HG03175 (cell line): ENCODE measurements around the gene NLRP4.

ENCODE experiments used
- ATAC-seq: cut with Tn5 transposase; IDR thresholded peaks from one replicate; pipeline ENCODE4 v1.9.1; 2021; ENCODE audit warnings: mild to moderate bottlenecking, moderate library complexity; ENCODE audit not compliant: unreplicated experiment

Gene NLRP4, protein sequence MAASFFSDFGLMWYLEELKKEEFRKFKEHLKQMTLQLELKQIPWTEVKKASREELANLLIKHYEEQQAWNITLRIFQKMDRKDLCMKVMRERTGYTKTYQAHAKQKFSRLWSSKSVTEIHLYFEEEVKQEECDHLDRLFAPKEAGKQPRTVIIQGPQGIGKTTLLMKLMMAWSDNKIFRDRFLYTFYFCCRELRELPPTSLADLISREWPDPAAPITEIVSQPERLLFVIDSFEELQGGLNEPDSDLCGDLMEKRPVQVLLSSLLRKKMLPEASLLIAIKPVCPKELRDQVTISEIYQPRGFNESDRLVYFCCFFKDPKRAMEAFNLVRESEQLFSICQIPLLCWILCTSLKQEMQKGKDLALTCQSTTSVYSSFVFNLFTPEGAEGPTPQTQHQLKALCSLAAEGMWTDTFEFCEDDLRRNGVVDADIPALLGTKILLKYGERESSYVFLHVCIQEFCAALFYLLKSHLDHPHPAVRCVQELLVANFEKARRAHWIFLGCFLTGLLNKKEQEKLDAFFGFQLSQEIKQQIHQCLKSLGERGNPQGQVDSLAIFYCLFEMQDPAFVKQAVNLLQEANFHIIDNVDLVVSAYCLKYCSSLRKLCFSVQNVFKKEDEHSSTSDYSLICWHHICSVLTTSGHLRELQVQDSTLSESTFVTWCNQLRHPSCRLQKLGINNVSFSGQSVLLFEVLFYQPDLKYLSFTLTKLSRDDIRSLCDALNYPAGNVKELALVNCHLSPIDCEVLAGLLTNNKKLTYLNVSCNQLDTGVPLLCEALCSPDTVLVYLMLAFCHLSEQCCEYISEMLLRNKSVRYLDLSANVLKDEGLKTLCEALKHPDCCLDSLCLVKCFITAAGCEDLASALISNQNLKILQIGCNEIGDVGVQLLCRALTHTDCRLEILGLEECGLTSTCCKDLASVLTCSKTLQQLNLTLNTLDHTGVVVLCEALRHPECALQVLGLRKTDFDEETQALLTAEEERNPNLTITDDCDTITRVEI

DNA sequence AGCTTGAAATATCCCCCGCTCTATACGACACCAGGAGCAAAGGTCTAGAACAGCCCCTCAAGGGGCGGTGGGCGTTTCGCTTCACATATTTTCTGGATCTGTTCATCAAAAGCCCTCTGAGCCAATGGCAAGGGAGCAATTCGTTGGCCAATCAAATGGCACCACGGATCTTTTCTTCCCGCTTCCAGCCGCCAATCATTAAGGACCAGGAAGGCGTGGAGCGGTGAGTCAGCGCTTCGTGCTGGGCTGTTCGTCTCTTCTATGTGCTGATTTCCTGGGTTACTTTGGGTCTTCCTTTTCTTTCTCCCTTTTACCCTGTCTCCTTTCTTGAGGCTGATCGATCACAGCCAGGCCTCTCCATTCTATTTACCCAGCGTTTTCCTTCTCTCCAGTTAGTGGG, at the start of gene NLRP4:
TSS of gene NLRP4 (plus strand) at position 201 of the 400 bp plus-strand sequence. CDS start 15,541 bp downstream, outside the sequence.
- ATAC-seq = no peak

DNA sequence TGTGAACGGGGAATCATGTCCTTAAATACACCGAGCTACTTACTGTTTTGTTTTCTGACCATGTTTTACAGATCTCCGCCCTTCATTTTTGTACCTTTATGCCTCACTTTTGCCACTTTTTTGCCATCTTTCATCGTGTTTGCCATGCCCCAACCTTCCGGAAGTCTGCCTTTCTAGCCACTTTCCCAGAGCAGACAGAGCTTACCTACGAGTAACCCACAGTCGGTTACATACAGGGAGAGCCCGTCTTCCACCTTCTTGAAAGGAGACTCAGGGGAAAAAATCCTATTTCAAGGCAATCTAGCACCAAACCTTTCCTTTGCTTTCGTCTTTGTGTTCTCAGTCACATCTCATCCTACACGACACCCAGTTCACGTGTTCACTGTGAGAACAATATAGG, 41.3 kb upstream of the NLRP4 start:
- no peak for ATAC-seq

DNA sequence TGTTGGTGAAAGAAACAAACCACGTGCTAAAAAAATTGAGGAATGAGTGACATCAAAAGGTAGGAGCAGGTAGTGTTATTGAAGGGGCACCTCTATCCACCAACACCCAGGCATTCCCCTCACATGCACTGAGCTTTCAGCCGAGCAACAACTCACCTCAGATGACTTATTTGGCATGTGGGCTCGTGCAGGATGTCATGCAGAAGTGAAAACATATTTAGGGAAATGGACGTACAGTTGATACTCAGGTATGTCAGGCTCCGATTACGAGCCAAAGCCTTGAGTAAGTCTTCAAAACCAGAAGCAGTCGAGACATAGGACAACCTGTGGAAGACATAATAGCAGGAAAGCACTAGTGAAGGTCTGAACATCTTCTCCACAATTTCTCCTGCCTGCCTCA, 34.9 kb upstream of the NLRP4 start:
- no peak for ATAC-seq

DNA sequence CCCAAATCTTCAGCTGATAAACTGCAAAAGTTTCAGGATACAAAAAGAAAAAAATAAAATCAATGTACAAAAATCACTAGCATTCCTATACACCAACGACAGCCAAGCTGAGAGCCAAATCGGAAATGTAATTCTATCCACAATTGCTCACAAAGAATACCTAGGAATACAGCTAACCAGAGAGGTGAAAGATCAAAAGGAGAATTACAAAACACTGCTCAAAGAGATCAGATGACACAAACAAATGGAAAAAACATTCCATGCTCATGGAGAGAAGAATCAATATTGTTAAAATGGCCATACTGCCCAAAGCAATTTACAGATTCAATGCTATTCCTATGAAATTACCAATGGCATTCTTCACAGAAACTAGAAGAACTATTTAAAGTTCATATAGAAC, 34.1 kb upstream of the NLRP4 start:
- no peak for ATAC-seq

DNA sequence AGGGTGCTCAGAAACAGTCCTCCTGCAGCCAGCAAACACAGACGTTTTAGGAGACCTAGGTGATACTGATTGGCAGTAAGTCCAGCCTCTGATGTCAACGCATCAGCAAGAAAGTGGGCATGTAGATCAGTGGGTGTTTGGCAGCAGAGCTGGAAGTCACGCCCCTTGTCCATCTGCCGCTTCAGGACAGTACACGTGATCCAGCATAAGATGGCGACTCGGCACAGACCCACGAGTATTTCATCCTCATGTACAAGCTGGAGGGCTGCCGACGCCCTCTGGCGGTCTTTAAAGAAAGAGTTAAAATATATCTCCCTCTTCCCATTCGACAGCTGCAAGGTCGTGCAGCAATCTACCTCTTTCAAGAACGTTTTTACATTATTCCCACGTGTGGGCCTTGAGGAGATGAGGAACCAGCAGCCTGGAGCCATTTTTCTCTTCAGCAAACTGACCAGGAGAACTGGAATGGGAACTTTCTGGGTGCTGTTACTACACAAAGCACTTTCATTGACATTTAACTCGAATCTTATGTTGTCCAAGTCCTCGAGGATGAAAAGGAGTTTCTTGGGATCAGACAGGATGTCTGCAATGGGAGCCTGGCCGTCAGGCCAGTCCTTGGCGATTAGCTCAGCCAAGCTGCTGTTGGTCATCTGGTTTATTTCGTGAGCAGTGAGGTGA, 26.8 kb upstream of the NLRP4 start:
- ATAC-seq = no peak

DNA sequence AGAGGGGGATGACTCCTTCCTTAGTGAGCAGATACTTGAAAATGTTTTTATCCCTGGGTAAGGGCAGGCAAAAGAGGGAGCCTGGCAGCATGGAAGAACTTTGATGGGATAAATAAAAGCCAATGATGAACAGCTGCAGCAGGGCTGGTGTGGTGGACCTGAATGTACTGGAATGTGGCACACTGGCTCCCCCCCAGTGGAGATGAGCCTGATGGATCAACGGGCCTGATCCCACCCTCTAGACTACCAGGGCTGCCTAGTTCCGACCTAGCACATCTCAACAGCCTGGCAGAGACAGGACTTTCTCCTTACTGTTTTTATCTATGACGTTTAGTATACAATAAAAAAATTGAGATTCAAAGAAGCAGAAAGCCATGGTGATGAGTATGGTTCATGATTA, 25.0 kb upstream of the NLRP4 start:
- no peak for ATAC-seq

DNA sequence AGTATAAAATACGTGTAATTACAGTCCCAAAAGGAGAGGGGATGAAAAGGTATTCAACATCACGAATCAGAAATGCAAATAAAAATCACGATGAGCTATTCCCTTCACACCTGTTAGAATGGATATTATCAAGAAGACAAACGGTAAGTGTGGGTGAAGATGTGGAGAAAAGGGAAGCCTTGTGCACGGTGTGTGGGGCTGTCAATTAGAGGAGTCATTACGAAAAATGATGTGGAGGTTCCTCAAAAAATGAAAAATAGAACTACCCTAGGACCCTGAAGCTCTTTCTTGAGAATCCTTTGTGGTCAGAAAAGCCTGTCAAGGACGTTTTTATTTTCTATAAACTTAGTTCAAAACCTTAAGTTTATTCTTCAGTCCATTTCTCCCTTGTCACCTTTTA, 23.9 kb upstream of the NLRP4 start:
- ATAC-seq = no peak

DNA sequence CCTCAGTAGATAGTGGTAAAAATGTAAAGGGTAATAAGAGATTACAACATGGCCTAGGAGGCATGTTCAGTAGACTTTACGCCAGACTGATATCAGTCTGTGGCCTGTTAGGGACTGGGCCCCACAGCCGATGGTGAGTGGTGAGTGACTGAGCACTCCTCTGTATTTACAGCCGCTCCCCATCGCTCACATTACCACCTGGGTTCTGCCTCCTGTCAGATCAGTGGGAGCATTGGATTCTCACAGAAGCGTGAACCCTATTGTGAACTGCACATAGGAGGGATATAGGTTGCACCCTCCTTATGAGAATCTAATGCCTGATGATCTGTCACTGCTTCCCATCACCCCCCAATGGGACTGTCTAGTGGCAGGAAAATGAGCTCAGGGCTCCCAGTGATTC, 22.4 kb upstream of the NLRP4 start:
- no peak for ATAC-seq

DNA sequence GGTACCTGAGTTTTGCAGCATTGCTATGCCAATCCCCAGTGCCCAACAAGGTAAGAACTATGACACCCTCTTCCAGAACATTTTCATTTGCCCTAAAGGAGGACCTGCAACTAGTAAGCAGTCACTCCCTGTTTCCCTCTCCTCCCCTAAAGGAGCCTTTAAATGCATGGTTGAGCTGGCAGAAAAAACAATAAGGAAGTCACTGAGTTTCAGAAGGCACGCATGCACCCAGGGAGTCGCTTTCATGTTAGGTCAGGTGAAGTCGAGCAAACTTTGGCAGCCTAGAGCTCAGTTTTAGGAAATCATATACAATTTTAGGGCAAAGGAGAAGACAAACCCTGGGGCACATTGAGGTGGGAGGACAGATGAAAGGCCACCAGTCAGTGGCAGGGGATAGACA, 16.3 kb upstream of the NLRP4 start:
- no peak for ATAC-seq

DNA sequence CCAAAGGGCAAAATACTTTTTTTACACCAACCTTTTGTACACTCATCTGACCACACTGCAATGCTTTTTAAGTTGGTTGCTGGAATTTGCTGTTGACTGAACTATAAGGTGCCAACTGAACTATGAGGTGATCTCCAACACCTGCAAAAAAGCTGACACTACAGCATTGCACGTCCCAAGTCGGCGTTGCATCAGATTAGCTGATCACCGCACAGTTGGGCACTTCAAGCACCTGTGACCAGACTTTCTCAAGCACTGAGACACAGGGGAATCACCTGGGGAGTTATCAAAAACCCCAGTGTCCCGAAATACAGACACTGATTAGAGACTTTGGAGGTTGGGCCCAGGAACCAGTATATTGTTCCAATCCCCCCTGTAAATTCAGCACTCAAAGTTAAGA, 5.7 kb upstream of the NLRP4 start:
- no peak for ATAC-seq

DNA sequence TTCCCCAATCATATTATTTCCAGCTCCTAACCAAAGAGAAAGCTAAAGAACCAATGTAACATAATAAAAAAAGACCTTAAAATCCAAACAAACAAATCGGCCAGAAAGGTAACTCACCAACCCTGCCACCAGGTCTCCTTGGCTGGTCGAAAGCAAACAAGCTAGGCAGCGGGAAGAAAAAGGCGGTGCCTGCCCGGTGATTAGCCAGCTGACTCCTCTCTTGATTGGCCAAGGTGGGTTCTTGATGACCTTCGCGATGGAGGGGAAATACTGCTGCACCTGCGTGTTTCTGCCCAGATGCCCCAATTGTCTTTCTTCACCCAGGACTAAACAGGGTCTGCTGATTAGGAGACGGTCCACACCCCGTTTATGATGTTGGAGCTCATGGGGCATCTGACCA, 4.5 kb upstream of the NLRP4 start, which contains the start of gene NLRP11:
TSS of gene NLRP11 (minus strand) at position 154 of the 400 bp plus-strand sequence. CDS start 13,825 bp downstream, outside the sequence.
- ATAC-seq = no peak

DNA sequence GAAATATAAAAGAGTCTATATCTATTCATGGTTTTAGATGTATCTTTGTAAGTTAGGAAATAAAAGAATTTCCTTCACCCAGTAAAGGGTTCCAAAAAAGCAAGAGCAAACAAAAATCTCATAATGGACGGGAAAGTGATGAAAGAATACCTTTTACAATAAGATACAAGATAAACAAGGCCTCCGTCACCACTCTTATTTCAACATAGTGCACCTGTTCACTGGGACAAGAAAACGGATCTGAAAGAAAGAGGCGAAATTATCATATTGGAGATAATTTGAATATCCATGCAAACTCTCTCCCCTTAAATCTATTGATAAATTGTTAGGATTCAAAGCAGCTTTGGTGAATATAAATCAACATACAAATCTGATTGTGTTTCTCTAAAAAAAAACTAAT, 3.7 kb upstream of the NLRP4 start:
- ATAC-seq = no peak

DNA sequence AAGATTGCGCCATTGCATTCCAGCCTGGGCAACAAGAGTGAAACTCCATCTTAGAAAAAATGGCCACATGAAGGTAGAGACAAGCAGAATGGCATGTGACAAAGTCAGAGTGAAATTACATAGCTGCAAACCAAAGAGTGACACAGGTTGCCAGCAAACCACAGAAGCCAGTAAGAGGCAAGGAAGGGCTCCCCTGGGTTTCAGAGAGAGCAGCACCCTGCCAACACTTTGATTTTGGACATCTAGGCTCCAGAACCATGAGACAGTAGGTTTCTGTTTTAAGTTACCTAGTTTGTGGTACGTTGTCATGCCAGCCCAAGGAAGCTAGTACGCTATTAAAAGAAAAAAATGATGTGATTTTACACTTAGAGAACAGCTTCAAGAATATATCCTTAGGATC, 1.9 kb downstream of the NLRP4 start:
- ATAC-seq = no peak

DNA sequence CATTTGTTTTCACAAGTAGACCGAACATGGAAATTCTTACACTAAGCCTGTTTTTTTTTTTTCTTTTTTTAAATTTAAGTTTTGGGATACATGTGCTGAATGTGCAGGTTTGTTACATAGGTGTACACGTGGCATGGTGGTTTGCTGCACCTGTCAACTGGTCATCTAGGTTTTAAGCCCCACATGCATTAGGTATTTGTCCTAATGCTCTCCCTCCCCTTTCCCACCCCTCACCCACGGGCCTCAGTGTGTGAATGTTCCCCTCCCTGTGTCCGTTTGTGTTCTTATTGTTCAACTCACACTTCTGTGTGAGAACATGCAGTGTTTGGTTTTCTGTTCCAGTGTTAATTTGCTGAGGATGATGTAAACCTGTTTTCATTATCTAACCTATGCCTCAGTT, 2.6 kb downstream of the NLRP4 start:
- ATAC-seq = no peak

DNA sequence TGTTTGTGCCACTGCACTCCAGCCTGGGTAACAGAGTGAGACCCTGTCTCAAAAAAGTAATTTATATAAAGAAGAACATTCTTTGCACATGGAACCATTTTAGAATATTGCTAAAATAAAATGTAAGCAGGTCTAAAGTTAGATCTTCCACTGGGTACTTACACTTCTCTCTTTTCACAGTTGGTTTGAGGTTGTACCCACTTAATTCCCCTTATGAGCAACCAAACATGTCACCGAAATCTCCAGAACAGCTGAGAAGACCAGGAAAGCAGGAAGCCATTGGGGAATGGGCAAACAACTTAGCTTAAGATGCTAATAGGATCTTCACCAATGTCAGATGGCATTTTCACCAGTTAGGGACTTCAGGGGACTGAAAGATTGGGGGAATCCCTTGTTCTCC, 18.8 kb downstream of the NLRP4 start:
- no peak for ATAC-seq

DNA sequence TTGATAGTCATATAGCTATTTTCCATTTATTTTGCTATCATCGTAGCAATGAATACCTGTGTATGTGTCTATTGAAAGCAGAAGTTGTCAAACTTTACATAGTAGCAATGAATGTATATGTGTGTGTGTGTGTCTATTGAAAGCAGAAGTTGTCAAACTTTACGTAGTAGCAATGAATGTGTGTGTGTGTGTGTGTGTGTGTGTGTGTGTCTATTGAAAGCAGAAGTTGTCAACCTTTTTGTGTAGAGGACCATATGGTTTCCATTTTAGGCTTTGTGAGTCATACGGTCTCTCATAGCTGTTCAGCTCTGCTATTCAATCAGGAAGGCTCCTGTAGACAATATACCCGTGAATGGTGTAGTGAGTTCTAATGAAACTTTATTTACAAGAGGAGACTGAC, 20.8 kb downstream of the NLRP4 start:
- ATAC-seq = no peak

DNA sequence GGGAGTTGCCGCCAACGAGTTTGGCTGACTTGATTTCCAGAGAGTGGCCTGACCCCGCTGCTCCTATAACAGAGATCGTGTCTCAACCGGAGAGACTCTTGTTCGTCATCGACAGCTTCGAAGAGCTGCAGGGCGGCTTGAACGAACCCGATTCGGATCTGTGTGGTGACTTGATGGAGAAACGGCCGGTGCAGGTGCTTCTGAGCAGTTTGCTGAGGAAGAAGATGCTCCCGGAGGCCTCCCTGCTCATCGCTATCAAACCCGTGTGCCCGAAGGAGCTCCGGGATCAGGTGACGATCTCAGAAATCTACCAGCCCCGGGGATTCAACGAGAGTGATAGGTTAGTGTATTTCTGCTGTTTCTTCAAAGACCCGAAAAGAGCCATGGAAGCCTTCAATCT, 21.6 kb downstream of the NLRP4 start:
- no peak for ATAC-seq

DNA sequence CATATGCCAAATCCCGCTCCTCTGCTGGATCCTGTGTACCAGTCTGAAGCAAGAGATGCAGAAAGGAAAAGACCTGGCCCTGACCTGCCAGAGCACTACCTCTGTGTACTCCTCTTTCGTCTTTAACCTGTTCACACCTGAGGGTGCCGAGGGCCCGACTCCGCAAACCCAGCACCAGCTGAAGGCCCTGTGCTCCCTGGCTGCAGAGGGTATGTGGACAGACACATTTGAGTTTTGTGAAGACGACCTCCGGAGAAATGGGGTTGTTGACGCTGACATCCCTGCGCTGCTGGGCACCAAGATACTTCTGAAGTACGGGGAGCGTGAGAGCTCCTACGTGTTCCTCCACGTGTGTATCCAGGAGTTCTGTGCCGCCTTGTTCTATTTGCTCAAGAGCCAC, 22.1 kb downstream of the NLRP4 start:
- no peak for ATAC-seq

DNA sequence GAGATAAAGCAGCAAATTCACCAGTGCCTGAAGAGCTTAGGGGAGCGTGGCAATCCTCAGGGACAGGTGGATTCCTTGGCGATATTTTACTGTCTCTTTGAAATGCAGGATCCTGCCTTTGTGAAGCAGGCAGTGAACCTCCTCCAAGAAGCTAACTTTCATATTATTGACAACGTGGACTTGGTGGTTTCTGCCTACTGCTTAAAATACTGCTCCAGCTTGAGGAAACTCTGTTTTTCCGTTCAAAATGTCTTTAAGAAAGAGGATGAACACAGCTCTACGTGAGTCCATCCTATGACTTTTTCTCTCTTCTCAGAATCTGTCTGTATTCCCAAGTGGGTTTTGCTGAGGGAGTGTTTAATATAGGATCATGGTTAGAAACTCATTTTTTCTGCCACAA, 22.6 kb downstream of the NLRP4 start:
- no peak for ATAC-seq

DNA sequence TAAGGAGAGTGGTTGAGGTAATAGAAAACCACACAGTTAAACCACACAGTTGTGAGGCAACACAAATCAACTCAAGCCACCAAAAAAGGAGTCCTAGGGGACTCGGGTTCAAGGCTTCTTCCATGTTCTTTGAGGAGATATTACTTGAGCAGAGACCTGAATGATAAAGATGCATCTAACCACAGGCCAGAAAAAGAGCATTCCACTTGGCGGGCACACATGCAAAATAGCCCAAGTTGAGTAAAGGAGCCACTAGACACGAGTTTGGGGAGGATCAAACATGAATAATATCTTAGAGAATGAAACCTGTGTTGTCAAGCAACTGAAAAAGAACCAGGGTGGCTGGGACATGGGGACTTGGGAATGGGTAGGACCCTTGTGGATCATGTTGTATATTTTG, 30.2 kb downstream of the NLRP4 start:
- ATAC-seq = no peak

DNA sequence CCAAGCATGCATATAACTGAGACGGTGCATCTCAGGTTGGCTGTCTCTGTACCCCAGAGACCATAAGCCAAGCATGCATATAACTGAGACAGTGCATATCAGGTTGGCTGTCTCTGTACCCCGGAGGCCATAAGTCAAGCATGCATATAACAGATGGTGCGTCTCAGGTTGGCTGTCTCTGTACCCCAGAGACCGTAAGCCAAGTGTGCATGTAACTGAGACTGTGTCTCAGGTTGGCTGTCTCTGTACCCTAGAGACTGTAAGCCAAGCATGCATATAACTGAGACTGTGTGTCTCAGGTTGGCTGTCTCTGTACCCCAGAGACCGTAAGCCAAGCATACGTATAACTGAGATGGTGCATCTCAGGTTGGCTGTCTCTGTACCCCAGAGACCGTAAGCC, 30.8 kb downstream of the NLRP4 start:
- no peak for ATAC-seq
